Omental fat pad (tissue), 4 donors: ENCODE results near the gene B4GALT1. TPM values are rescaled to one million over a fixed set of nuclear protein-coding genes. Genes with fewer than 3 reads are reported as not detected.
"Not testable (repeated sequence)": the region's sequence is repeated elsewhere in the genome, so short reads cannot be mapped to it uniquely, and the experiment has no call there.

Source experiments
- ATAC-seq: fragments of 150-250 bp; one replicate; pipeline ENCODE4 v1.9.1; 2016; ENCODE audit warnings: mild to moderate bottlenecking, moderate library complexity; ENCODE audit not compliant: low FRiP score
- DNase-seq: peaks from one replicate; pipeline ENCODE4 v3.0.0-alpha.2; 2019; ENCODE audit warnings: low spot score
- CTCF ChIP-seq, 3 donors: fragments of 450-650 bp; IDR thresholded peaks; one replicate each; pipeline ENCODE4 v1.5.1; 2016 to 2017; ENCODE audit warnings: antibody characterized with exemption in 3 of 3, mild to moderate bottlenecking in 3 of 3, moderate library complexity in 2 of 3
- total RNA-seq, 4 donors: library from RNA; depleted of rRNA; stranded (reverse); fragments of >200 nt; gene quantifications; one replicate each; pipeline ENCODE4 v1.1.0, GENCODE V29; 2016

The B4GALT1 gene
- total RNA-seq, 4 donors from 2014 or later, result 52.5 to 113 (median 72.1) TPM

DNA sequence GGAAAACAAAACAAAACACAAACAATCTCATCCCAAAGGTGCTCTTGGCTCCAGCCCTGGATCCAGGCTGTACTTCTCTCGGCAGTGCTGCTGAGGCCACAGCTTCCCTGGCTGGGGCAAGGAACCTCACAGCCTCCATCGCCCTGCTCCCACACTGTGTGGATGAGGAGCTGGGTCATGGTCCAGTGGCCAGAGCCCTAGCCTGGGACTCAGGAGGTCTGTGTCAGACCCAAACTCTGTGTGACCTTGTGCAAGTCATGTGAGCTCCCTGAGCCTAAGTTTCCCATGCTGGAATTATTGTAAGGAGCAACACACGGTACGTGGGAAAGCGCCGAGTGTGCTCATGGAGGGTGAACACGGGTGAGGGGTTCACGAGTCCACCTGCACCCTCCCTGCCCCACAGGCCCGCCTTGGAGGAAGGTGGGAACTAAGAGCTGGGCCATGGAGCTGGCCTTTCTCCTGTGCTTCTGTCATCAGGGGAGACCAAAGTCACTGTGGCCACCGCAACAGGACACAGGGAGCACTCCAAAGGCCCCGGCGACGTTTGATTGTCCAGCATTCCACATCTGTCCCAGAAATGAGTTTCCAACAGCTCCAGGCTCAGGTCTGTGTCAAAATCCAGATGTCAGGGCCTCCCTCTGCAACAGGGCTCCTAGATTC, 64.5 kb downstream of the B4GALT1 start:
- no peak for TF ChIP-seq CTCF (IDR thresholded peaks at IDR 0.05)
- no peak for DNase-seq
- no peak for ATAC-seq

DNA sequence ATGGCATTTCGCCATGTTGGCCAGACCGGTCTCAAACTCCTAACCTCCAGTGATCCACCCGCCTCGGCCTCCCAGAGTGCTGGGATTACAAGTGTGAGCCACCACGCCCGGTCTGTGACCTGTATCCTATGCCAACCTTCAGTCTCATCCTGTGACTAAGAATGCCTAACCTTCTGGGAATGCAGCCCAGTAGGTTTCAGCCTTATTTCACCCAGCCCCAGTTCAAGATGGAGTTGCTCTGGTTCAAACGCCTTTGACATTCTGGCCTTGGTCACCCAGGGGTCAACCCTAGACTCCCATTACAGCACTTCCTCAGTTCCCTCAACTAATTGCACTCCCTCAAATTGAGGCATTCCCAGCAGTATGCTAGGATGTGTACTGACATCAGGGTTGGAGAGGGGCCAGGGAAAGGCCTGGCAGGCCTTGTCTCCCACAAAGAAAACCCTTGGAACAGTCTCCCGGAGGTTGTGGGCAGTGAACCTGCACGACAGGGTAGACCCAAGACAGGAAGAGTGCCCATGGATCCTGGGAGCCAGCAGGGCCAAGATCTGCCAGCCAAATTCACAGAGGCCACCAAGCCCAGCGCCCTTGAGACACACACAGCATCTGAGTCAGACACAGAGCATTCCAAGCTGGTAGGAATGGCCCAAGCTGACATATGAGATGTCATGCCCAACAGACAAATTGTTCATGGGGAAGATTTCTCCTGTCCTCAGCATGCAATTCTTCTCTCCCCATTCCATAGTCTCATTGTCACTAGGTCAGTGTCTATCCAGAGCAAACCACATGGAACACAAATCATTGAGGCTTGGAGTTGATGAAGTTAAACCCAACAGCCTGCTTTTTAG, 65.8 kb downstream of the B4GALT1 start:
- ATAC-seq, result peak; percentile 54
- TF ChIP-seq CTCF (IDR thresholded peaks at IDR 0.05), result no peak
- no peak for DNase-seq

DNA sequence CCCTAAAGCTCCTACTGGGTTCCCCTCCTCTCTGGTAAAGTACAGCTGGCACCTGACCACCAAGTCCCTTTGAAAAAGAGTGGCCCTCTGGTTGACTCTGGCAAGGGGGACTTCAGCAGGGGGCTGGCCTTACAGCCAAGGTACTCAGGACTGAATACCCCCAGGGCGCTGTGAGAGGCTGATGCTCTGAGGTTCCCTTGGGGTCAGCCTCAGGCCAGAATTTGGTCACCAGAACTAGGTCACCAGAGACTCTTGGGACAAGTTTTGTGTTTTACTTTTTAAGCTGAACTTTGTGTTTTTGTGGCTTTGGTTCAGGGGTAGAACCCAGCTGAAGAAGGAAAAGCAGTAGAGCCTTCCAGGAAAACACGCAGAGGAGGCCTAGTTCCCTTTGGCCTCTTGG, 67.4 kb downstream of the B4GALT1 start:
- ATAC-seq, result no peak

DNA sequence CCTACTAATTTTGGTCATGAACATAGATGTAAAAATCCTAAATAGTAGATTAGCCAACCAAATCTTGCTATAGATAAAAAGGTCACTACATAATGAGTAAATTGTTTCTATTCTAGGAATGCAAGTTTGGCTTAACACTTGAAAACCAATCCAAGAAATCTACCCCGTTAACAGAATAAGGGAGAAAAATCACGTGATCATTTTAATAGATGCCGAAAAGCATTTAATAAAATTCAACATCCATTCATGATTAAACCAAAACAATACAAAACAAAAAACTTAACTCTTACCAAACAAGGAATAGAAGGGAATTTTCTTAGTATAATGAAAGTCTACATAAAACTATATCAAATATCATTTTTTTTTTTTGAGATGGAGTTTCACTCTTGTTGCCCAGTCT, 69.9 kb downstream of the B4GALT1 start:
- no peak for DNase-seq
- ATAC-seq, result no peak
- no peak for TF ChIP-seq CTCF (IDR thresholded peaks at IDR 0.05)

More for the DNA sequence above, 67.4 kb downstream of the B4GALT1 start:
- TF ChIP-seq CTCF (IDR thresholded peaks at IDR 0.05), result no peak
- DNase-seq, result no peak

GRCh38 chr9:33092634-33093033, 74.5 kb downstream of the B4GALT1 start:
- ATAC-seq (no peak), DNase-seq (no peak)
- no peak for TF ChIP-seq CTCF (IDR thresholded peaks at IDR 0.05)

DNA sequence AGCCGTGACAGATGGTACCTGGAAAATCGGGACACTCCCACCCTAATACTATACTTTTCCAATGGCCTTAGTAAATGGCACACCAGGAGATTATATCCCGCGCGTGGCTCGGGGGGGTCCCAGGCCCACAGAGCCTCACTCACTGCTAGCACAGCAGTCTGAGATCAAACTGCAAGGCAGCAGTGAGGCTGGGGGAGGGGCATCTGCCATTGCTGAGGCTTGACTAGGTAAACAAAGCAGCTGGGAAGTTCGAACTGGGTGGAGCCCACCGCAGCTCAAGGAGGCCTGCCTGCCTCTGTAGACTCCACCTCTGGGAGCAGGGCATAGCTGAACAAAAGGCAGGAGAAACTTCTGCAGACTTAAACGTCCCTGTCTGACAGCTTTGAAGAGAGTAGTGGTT, 81.5 kb downstream of the B4GALT1 start:
- not testable (repeated sequence) for ATAC-seq, DNase-seq

DNA sequence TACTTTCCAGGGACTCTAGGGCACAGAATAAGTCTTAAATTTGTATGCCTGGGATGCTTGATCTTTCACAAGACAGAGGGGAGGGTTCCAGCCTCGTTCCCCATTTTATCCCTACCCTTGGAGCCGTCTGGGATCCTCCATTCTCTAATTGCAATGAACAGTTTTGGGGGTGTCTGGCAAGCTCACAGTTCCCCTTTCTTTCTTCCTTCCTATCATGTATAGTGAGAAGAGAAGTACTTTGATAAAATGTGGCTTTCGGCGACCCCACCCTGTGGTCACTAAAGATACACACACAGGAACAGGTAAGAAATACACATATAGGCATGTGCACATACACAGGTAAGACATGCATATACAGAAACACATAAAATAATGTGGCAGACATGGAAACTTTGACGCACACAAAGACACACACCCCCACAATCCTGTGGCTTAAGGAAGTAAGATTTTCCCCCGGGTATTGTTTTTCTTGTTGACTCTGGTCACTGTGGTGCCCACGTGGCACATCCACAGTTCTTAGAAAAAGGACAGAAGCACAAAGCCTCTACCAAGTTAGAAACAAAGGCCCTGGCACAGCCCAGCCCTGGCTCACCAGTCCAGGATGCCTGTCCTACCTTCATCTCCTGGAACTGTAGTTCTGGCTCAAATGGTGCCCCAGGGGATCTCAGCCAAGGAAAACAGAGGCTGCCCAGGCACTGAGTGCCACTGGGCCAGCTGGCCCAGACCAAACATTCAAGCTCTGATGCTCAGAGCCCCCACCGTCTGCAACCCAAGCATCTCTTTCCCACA, 84.4 kb downstream of the B4GALT1 start:
- no peak for TF ChIP-seq CTCF (IDR thresholded peaks at IDR 0.05)
- no peak for DNase-seq
- ATAC-seq, result no peak
